ENCODE measurements around the gene MYOCD.

Gene MYOCD

GRCh38 chr17:12738624-12739023 lies 72.9 kb downstream of the MYOCD start:
- Histone ChIP-seq H3K9me3 (ENCODE audit: low read length) (no peaks in the 10 kb centered on the region), H3K4me3 (ENCODE audit: low read depth, low read length, poor library complexity, severe bottlenecking) (no peak overlapping the region), H3K4me1 (ENCODE audit: insufficient read depth, low read length, severe bottlenecking) (no peaks in the 10 kb centered on the region), H3K9ac (ENCODE audit: low read length) (no peak overlapping the region), H3K9me2 (ENCODE audit: low read depth, low read length) (no peaks in the 10 kb centered on the region), H3K4me2 (ENCODE audit: low read length) (no peak overlapping the region), H3K79me2 (ENCODE audit: insufficient read depth, low read length) (no peaks in the 10 kb centered on the region), H2AFZ (ENCODE audit: low read length) (no peak overlapping the region), H3F3A (ENCODE audit: insufficient read depth, low read length) (no peaks in the 10 kb centered on the region), H4K20me1 (ENCODE audit: insufficient read depth, low read length) (no peaks in the 10 kb centered on the region), H3K27ac (ENCODE audit: low read depth, low read length, poor library complexity, severe bottlenecking) (no peak overlapping the region), H3K36me3 (ENCODE audit: insufficient read depth, low read length) (no peaks in the 10 kb centered on the region), H3K27me3 (ENCODE audit: insufficient read depth, low read length) (no peaks in the 10 kb centered on the region)
- TF ChIP-seq, protein P1, sequence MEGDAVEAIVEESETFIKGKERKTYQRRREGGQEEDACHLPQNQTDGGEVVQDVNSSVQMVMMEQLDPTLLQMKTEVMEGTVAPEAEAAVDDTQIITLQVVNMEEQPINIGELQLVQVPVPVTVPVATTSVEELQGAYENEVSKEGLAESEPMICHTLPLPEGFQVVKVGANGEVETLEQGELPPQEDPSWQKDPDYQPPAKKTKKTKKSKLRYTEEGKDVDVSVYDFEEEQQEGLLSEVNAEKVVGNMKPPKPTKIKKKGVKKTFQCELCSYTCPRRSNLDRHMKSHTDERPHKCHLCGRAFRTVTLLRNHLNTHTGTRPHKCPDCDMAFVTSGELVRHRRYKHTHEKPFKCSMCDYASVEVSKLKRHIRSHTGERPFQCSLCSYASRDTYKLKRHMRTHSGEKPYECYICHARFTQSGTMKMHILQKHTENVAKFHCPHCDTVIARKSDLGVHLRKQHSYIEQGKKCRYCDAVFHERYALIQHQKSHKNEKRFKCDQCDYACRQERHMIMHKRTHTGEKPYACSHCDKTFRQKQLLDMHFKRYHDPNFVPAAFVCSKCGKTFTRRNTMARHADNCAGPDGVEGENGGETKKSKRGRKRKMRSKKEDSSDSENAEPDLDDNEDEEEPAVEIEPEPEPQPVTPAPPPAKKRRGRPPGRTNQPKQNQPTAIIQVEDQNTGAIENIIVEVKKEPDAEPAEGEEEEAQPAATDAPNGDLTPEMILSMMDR (IDR thresholded peaks at IDR 0.05; ENCODE audit: low read length), result no peak
- no peak for TF ChIP-seq EZH2 (IDR thresholded peaks at IDR 0.05; ENCODE audit: borderline replicate concordance, low read length)

DNA sequence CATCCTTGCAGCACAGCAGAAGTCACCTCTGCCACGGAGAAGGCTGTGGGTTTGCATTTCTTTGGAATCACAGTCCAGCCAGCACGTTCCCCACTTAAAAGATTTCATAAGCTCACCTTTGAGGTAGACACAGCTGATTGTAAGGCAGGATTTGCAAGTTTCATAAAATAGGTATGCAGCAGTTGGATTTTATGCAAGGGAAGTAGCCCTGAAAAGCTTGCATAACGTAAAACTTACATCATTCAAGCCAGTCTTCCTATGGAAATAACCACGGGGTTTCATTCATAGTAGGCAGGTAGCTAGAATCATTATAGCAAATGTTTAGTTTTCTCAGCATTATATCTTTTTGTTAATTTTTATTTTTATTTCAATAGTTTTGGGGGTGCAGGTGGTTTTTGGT lies 73.8 kb downstream of the MYOCD start:
- H3K4me3 ChIP-seq (ENCODE audit: low read depth, low read length, poor library complexity, severe bottlenecking), result no peak overlapping the region
- H4K20me1 ChIP-seq (ENCODE audit: insufficient read depth, low read length), result no peaks in the 10 kb centered on the region
- no peaks in the 10 kb centered on the region for H3K36me3 ChIP-seq (ENCODE audit: insufficient read depth, low read length)
- no peak overlapping the region for H3K27ac ChIP-seq (ENCODE audit: low read depth, low read length, poor library complexity, severe bottlenecking)
- no peak overlapping the region for H2AFZ ChIP-seq (ENCODE audit: low read length)
- H3K9me2 ChIP-seq (ENCODE audit: low read depth, low read length), result no peaks in the 10 kb centered on the region
- no peak overlapping the region for H3K9ac ChIP-seq (ENCODE audit: low read length)
- no peak for TF ChIP-seq EZH2 (IDR thresholded peaks at IDR 0.05; ENCODE audit: borderline replicate concordance, low read length)
- TF ChIP-seq, protein P1 (IDR thresholded peaks at IDR 0.05; ENCODE audit: low read length), result no peak
- no peak overlapping the region for H3K4me2 ChIP-seq (ENCODE audit: low read length)
- no peaks in the 10 kb centered on the region for H3F3A ChIP-seq (ENCODE audit: insufficient read depth, low read length)
- H3K79me2 ChIP-seq (ENCODE audit: insufficient read depth, low read length), result no peaks in the 10 kb centered on the region
- H3K9me3 ChIP-seq (ENCODE audit: low read length), result no peaks in the 10 kb centered on the region
- no peaks in the 10 kb centered on the region for H3K27me3 ChIP-seq (ENCODE audit: insufficient read depth, low read length)
- H3K4me1 ChIP-seq (ENCODE audit: insufficient read depth, low read length, severe bottlenecking), result no peaks in the 10 kb centered on the region

DNA sequence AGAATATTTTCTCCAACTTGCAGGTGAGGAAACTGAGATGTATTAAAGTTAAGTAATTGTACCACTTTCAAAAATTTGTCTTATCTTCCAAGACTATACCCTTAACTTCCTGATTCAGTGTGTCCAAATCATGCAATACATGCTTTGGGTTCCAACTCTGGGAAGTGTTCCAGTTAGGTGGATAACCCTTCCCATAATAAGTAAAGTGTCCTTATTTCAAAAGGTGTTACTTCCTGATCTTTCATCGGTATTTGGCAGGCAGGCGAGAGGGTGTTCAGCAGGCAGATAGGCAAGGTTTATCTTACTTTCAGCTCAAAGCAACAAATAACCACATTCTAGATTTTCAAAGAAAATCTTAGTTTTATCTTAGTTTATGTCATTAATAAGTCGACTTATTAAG lies 77.4 kb downstream of the MYOCD start:
- no peaks in the 10 kb centered on the region for H3F3A ChIP-seq (ENCODE audit: insufficient read depth, low read length)
- H4K20me1 ChIP-seq (ENCODE audit: insufficient read depth, low read length), result no peaks in the 10 kb centered on the region
- no peak overlapping the region for H3K4me2 ChIP-seq (ENCODE audit: low read length)
- no peaks in the 10 kb centered on the region for H3K4me1 ChIP-seq (ENCODE audit: insufficient read depth, low read length, severe bottlenecking)
- H3K27ac ChIP-seq (ENCODE audit: low read depth, low read length, poor library complexity, severe bottlenecking), result no peak overlapping the region
- H3K4me3 ChIP-seq (ENCODE audit: low read depth, low read length, poor library complexity, severe bottlenecking), result no peak overlapping the region
- H3K9me2 ChIP-seq (ENCODE audit: low read depth, low read length), result no peaks in the 10 kb centered on the region
- H3K27me3 ChIP-seq (ENCODE audit: insufficient read depth, low read length), result no peaks in the 10 kb centered on the region
- no peaks in the 10 kb centered on the region for H3K36me3 ChIP-seq (ENCODE audit: insufficient read depth, low read length)
- H3K9me3 ChIP-seq (ENCODE audit: low read length), result no peaks in the 10 kb centered on the region
- no peak overlapping the region for H2AFZ ChIP-seq (ENCODE audit: low read length)
- H3K79me2 ChIP-seq (ENCODE audit: insufficient read depth, low read length), result no peaks in the 10 kb centered on the region
- H3K9ac ChIP-seq (ENCODE audit: low read length), result no peak overlapping the region
- TF ChIP-seq, protein P1 (IDR thresholded peaks at IDR 0.05; ENCODE audit: low read length), result no peak
- no peak for TF ChIP-seq EZH2 (IDR thresholded peaks at IDR 0.05; ENCODE audit: borderline replicate concordance, low read length)

All from OCI-LY1 (cell line).